Caco-2 (cell line): ENCODE results near the gene CYS1. TPM values are rescaled to one million over a fixed set of nuclear protein-coding genes. Genes with fewer than 3 reads are reported as not detected.

Experiments
- BruUV-seq: library from RNA; stranded (reverse); fragments of 400-500 nt; replicated peaks from 2 replicates; lab custom pipeline; 2021; lab: Mats Ljungman, UMichigan
- CTCF ChIA-PET: fragments of 300-600 bp; sonication (Branson Sonifier 250); formaldehyde crosslinking; loops from one replicate; lab custom pipeline; 2022; ENCODE audit warnings: antibody characterized with exemption; lab: Charles Lee
- POLR2A ChIA-PET: fragments of 300-600 bp; sonication (Branson Sonifier 250); formaldehyde crosslinking; loops from one replicate; lab custom pipeline; 2022; ENCODE audit warnings: antibody characterized with exemption; lab: Charles Lee
- DNase-seq, 2 experiments: peaks; one replicate each; pipeline versions ENCODE4 v3.0.0 to v3.0.0-alpha.2; 2020 to 2022
- H3K27me3 ChIP-seq: replicated peaks from 2 replicates; pipeline ENCODE4 v1.6.0; 2011; ENCODE audit warnings: low read length; ENCODE audit not compliant: control insufficient read depth, insufficient read depth
- H3K36me3 ChIP-seq: 2 replicates; pipeline ENCODE4 v1.5.1; 2011; ENCODE audit warnings: low read length; ENCODE audit not compliant: control insufficient read depth, insufficient read depth
- H3K4me1 ChIP-seq: fragments of 250-450 bp; sonication (Bioruptor Pico); 2 replicates; pipeline ENCODE4 v1.5.1; 2020; ENCODE audit warnings: mild to moderate bottlenecking
- H3K4me3 ChIP-seq: 2 replicates; pipeline ENCODE4 v1.5.1; 2011; ENCODE audit warnings: low read depth, mild to moderate bottlenecking, control low read depth, low read length
- H3K9me3 ChIP-seq: fragments of 250-450 bp; sonication (Bioruptor Pico); 2 replicates; pipeline ENCODE4 v1.5.1; 2020; ENCODE audit warnings: mild to moderate bottlenecking, moderate library complexity
- H3K27ac Mint-ChIP-seq: one replicate; pipeline ENCODE4 v1.8.0; 2022; ENCODE audit warnings: mixed read lengths; ENCODE audit not compliant: unreplicated experiment
- H3K27me3 Mint-ChIP-seq: one replicate; pipeline ENCODE4 v1.8.0; 2022; ENCODE audit warnings: mixed read lengths; ENCODE audit not compliant: insufficient read depth, unreplicated experiment
- H3K36me3 Mint-ChIP-seq: one replicate; pipeline ENCODE4 v1.8.0; 2022; ENCODE audit warnings: mild to moderate bottlenecking, mixed read lengths; ENCODE audit not compliant: insufficient read depth, unreplicated experiment
- H3K4me1 Mint-ChIP-seq: one replicate; pipeline ENCODE4 v1.8.0; 2022; ENCODE audit warnings: low read depth, mixed read lengths; ENCODE audit not compliant: unreplicated experiment
- H3K4me3 Mint-ChIP-seq: one replicate; pipeline ENCODE4 v1.8.0; 2022; ENCODE audit warnings: mild to moderate bottlenecking, moderate library complexity, mixed read lengths; ENCODE audit not compliant: unreplicated experiment
- H3K9me3 Mint-ChIP-seq: one replicate; pipeline ENCODE4 v1.8.0; 2022; ENCODE audit warnings: mixed read lengths; ENCODE audit not compliant: unreplicated experiment
- intact Hi-C: fragments of 100-400 bp; cut with micrococcal nuclease; formaldehyde crosslinking; loops from one replicate; pipeline ENCODE4 v1.10.0; 2022; ENCODE audit not compliant: unreplicated experiment
- total RNA-seq: library from RNA; stranded (reverse); gene quantifications from 2 replicates; pipeline ENCODE4 v1.2.3, GENCODE V29; 2022
- TF ChIP-seq, protein P1 (sequence below), 2 experiments: fragments of 200-600 bp in 1 of 2; IDR thresholded peaks; 1 replicate in 1 of 2; 2 replicates in 1 of 2; pipeline versions ENCODE4 v1.5.1 to v1.8.0; 2011 to 2022; ENCODE audit warnings: antibody characterized with exemption in 1 of 2, control low read depth in 1 of 2, inconsistent platforms in 1 of 2, low read depth in 1 of 2, low read length in 1 of 2, mild to moderate bottlenecking in 1 of 2, moderate library complexity in 1 of 2; ENCODE audit not compliant: insufficient read depth in 1 of 2, severe bottlenecking in 1 of 2, unreplicated experiment in 1 of 2

The CYS1 gene
- total RNA-seq, 1 experiment from 2014 or later = 1.4 TPM

DNA sequence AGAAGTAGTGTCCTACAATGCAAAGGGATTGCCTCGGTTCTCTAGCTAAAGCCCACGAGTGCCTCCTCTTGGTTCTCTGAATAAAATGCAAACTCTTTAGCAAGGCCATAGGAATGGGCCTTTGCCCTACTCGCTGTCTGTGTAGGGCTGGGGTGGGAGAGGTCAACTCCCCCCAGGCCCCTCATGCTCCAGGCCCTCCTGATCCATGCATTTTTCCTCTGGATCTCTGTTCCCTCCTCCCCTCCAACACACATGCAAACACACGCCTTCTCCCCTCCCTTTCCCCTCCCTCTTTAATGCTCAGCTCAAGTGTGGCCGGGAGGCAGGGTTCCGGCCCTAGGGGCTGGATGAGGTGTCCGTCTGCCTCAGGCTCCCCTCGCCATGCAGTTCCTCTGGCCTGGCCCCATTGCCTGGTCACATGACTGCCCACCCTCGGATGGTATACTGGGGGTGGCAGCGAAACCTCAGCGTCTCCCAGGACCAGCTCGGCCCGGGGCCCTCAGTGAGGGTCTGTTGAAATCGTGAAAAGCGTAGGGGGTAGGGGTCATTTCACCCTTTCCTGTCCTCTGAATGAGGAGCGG, 51.7 kb downstream of the CYS1 start:
- Histone ChIP-seq H3K27me3 (no peaks in the 10 kb centered on the region), H3K36me3 (no peaks in the 10 kb centered on the region), H3K4me3 (no peak overlapping the region), H3K9me3 (no peaks in the 10 kb centered on the region), H3K4me1 (no peaks in the 10 kb centered on the region)
- Mint-ChIP-seq H3K4me3 (no peak overlapping the region), H3K36me3 (no peaks in the 10 kb centered on the region), H3K9me3 (no peaks in the 10 kb centered on the region), H3K27ac (no peak overlapping the region), H3K27me3 (no peaks in the 10 kb centered on the region), H3K4me1 (peaks cover 9% of the 10 kb centered on the region)
- POLR2A ChIA-PET = no interaction called here
- DNase-seq = no peak
- TF ChIP-seq, protein P1, sequence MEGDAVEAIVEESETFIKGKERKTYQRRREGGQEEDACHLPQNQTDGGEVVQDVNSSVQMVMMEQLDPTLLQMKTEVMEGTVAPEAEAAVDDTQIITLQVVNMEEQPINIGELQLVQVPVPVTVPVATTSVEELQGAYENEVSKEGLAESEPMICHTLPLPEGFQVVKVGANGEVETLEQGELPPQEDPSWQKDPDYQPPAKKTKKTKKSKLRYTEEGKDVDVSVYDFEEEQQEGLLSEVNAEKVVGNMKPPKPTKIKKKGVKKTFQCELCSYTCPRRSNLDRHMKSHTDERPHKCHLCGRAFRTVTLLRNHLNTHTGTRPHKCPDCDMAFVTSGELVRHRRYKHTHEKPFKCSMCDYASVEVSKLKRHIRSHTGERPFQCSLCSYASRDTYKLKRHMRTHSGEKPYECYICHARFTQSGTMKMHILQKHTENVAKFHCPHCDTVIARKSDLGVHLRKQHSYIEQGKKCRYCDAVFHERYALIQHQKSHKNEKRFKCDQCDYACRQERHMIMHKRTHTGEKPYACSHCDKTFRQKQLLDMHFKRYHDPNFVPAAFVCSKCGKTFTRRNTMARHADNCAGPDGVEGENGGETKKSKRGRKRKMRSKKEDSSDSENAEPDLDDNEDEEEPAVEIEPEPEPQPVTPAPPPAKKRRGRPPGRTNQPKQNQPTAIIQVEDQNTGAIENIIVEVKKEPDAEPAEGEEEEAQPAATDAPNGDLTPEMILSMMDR (IDR thresholded peaks at IDR 0.05; ENCODE audit: insufficient read depth in 1 of 2, low read depth in 1 of 2, low read length in 1 of 2, severe bottlenecking in 1 of 2, unreplicated experiment in 1 of 2) = no peak
- no TSS peak for BruUV-seq
- CTCF ChIA-PET = interaction anchor here (1.8 kb wide), 1 partner anchor 44 kb away, joined by 7 read pairs; no protein-coding TSS in a partner anchor
- intact Hi-C loops = no loop called here

DNA sequence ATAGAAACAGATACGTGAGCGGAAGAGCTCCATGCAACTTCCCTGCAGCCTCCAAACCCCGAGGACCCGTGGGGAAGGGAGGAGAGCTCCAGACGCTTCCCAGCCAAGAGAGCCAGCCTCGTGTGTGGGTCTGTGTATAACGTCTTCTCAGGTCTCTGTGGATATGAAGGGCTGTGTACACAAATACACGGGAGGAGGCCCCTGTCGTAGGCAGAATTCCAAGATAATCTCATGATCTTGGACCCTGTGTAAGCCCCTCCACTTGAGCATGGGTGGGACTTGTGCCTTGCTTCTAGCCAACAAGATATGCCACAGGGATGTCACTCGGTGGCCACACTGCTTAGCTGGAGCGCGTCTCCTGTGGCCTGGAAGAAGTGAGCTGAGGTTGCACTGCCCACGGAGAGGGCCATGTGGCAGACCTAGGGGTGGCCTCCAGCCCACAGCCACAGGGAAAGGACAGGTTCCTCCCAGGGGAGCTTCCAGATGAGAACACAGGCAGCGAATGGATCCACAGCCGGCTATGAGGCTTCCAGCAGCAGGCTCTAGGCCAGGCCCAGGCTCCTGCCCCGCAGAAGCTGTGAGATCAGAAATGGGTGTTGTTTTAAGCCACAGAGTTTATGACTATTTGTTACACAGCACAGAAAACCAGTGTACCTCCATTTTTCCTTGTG, 52.4 kb downstream of the CYS1 start:
- Histone ChIP-seq H3K4me3 (no peak overlapping the region), H3K4me1 (no peaks in the 10 kb centered on the region), H3K27me3 (no peaks in the 10 kb centered on the region), H3K9me3 (no peaks in the 10 kb centered on the region), H3K36me3 (no peaks in the 10 kb centered on the region)
- H3K9me3 Mint-ChIP-seq = no peaks in the 10 kb centered on the region
- H3K4me3 Mint-ChIP-seq = no peak overlapping the region
- TF ChIP-seq, protein P1 (IDR thresholded peaks at IDR 0.05; ENCODE audit: insufficient read depth in 1 of 2, low read depth in 1 of 2, low read length in 1 of 2, severe bottlenecking in 1 of 2, unreplicated experiment in 1 of 2) = no peak
- H3K4me1 Mint-ChIP-seq = peaks cover 9% of the 10 kb centered on the region
- no peaks in the 10 kb centered on the region for H3K27me3 Mint-ChIP-seq
- H3K36me3 Mint-ChIP-seq = no peaks in the 10 kb centered on the region
- H3K27ac Mint-ChIP-seq = no peak overlapping the region
- CTCF ChIA-PET = interaction anchor here (1.8 kb wide), 1 partner anchor 44 kb away, joined by 7 read pairs; no protein-coding TSS in a partner anchor
- no peak for DNase-seq
- POLR2A ChIA-PET = no interaction called here
- intact Hi-C loops = no loop called here
- BruUV-seq = no TSS peak

DNA sequence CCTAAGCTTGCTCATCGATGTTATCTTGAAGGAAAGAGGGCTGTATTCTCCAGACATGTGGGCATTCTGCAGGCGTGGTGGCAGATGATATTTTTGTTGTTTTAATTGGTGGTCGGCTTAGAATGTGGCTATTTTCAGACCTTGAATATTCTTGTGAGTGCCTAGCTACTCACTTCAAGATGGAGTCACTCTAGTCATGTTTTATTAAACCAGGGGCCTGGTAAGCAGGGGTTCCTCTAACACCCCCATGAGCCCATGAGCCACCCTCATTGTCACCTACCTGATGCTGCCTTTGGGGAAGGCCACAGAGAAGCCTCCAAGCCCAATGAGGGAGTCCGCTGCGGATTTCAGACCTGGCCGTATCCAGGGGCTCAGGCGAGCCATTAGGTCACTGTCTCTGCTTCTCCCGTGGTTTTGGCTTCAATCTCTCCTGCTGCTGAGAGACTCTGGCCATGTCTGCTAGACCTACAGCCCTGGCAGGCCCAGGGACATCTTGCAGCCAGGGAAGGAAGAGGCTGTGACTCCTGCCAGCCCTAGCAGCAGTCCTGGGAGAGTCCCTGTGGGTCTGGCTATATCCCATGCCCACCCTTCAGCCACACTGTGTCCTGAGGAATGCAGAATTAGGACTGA, 53.2 kb downstream of the CYS1 start:
- no peaks in the 10 kb centered on the region for H3K36me3 ChIP-seq
- TF ChIP-seq, protein P1 (IDR thresholded peaks at IDR 0.05; ENCODE audit: insufficient read depth in 1 of 2, low read depth in 1 of 2, low read length in 1 of 2, severe bottlenecking in 1 of 2, unreplicated experiment in 1 of 2) = no peak
- no peaks in the 10 kb centered on the region for H3K36me3 Mint-ChIP-seq
- intact Hi-C loops = no loop called here
- H3K9me3 Mint-ChIP-seq = no peaks in the 10 kb centered on the region
- BruUV-seq = no TSS peak
- no peaks in the 10 kb centered on the region for H3K9me3 ChIP-seq
- peaks cover 9% of the 10 kb centered on the region for H3K4me1 Mint-ChIP-seq
- ChIA-PET CTCF (interaction anchor here (1.4 kb wide), 1 partner anchor 43 kb away, joined by 3 read pairs; no protein-coding TSS in a partner anchor), POLR2A (no interaction called here)
- no peak for DNase-seq
- H3K4me3 ChIP-seq = no peak overlapping the region
- H3K4me3 Mint-ChIP-seq = no peak overlapping the region
- H3K27me3 ChIP-seq = no peaks in the 10 kb centered on the region
- no peaks in the 10 kb centered on the region for H3K4me1 ChIP-seq
- H3K27me3 Mint-ChIP-seq = no peaks in the 10 kb centered on the region
- H3K27ac Mint-ChIP-seq = no peak overlapping the region
